GM15510 (cell line): ENCODE data around the gene ABLIM2.

ENCODE experiments used
- POLR2A ChIP-seq: IDR thresholded peaks from 3 replicates; pipeline ENCODE4 v1.6.1; 2011; ENCODE audit warnings: borderline replicate concordance; ENCODE audit not compliant: insufficient read length; ENCODE audit errors: extremely low read depth

Gene ABLIM2

GRCh38 chr4:8050555-8051206 lies 107.9 kb downstream of the ABLIM2 start:
- no peak for TF ChIP-seq POLR2A

- TF ChIP-seq POLR2A: no peak
These were observed 108.4 kb downstream of the ABLIM2 start for GRCh38 chr4:8050180-8050554.

GRCh38 chr4:8048856-8049676 lies 109.5 kb downstream of the ABLIM2 start:
- TF ChIP-seq POLR2A: no peak

GRCh38 chr4:8047837-8048678 lies 110.6 kb downstream of the ABLIM2 start:
- no peak for TF ChIP-seq POLR2A

- no peak for TF ChIP-seq POLR2A
These were observed 111.6 kb downstream of the ABLIM2 start for GRCh38 chr4:8046925-8047541.

GRCh38 chr4:8045909-8046308 lies 112.7 kb downstream of the ABLIM2 start:
- no peak for TF ChIP-seq POLR2A

- TF ChIP-seq POLR2A: no peak
These were observed 113.9 kb downstream of the ABLIM2 start for GRCh38 chr4:8044699-8045098.

GRCh38 chr4:8044244-8044643 lies 114.4 kb downstream of the ABLIM2 start:
- no peak for TF ChIP-seq POLR2A

GRCh38 chr4:8043596-8043995 lies 115.0 kb downstream of the ABLIM2 start:
- TF ChIP-seq POLR2A: no peak

GRCh38 chr4:8041868-8042267 lies 116.7 kb downstream of the ABLIM2 start:
- TF ChIP-seq POLR2A: no peak

GRCh38 chr4:8041172-8041571 lies 117.4 kb downstream of the ABLIM2 start:
- no peak for TF ChIP-seq POLR2A

- no peak for TF ChIP-seq POLR2A
These were observed 118.0 kb downstream of the ABLIM2 start for GRCh38 chr4:8040607-8041006.

- no peak for TF ChIP-seq POLR2A
These were observed 118.8 kb downstream of the ABLIM2 start for GRCh38 chr4:8039853-8040252.

- TF ChIP-seq POLR2A: no peak
These were observed 119.3 kb downstream of the ABLIM2 start for GRCh38 chr4:8039290-8039689.
